Ascending aorta (tissue), 2 donors: ENCODE results near the gene USP54. TPM values are rescaled to one million over a fixed set of nuclear protein-coding genes. Genes with fewer than 3 reads are reported as not detected.

ENCODE experiments used
- DNase-seq, 2 donors: peaks; one replicate each; pipeline ENCODE4 v3.0.0-alpha.2; 2019; ENCODE audit warnings: low spot score in 2 of 2
- H3K27ac ChIP-seq, 2 donors: fragments of 200-600 bp; sonication (generic); one replicate each; pipeline ENCODE4 v1.5.1; 2016 to 2017; ENCODE audit warnings: mild to moderate bottlenecking in 1 of 2
- H3K27me3 ChIP-seq: fragments of 200-600 bp; sonication (generic); one replicate; pipeline ENCODE4 v1.5.1; 2017
- H3K36me3 ChIP-seq, 2 donors: fragments of 200-600 bp; sonication (generic); one replicate each; pipeline ENCODE4 v1.5.1; 2016
- H3K4me1 ChIP-seq, 2 donors: fragments of 200-600 bp; sonication (generic); one replicate each; pipeline ENCODE4 v1.5.1; 2016 to 2017; ENCODE audit warnings: mild to moderate bottlenecking in 1 of 2
- H3K4me3 ChIP-seq, 2 donors: fragments of 200-600 bp; sonication (generic); one replicate each; pipeline ENCODE4 v1.5.1; 2016 to 2017; ENCODE audit warnings: mild to moderate bottlenecking in 1 of 2
- H3K9me3 ChIP-seq, 2 donors: fragments of 200-600 bp; sonication (generic); one replicate each; pipeline ENCODE4 v1.5.1; 2016
- intact Hi-C: fragments of 100-400 bp; cut with DNase I; formaldehyde crosslinking; loops from one replicate; pipeline ENCODE4 v1.15.1; 2023
- total RNA-seq: library from RNA; depleted of rRNA; stranded (reverse); fragments of >200 nt; gene quantifications from one replicate; pipeline ENCODE4 v1.1.0, GENCODE V29; 2016
- TF ChIP-seq, protein P1 (sequence below), 3 experiments: fragments of 200-600 bp in 2 of 3; fragments of 450-650 bp in 1 of 3; sonication (generic) in 2 of 3; IDR thresholded peaks; one replicate each; pipeline ENCODE4 v1.5.1; 2016 to 2019; ENCODE audit warnings: antibody characterized with exemption in 3 of 3, mild to moderate bottlenecking in 1 of 3, moderate library complexity in 1 of 3

USP54 gene
- total RNA-seq, 1 donor from 2014 or later: 172 TPM

DNA sequence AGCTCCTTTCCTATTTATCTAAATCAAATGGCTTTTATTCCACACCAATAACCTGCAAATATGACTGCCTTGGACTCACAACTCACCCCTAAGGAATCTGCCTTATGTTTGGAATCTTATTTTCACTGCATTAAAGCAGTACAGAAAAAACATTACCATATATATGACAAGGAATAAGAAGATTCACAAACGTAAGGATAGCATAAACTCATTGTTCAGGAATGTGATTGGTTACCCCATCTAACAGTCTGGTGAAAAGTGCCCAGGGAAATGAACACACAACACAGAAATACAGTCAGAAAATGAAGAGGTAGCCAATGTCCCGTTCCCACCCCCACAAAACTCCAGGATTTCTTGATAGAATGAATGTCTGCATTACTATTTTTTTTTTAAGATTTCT, 97.4 kb downstream of the USP54 start:
- H3K4me3 ChIP-seq: peak overlapping the region; percentile 63 to 88
- H3K27ac ChIP-seq: no peak overlapping the region
- TF ChIP-seq, protein P1, sequence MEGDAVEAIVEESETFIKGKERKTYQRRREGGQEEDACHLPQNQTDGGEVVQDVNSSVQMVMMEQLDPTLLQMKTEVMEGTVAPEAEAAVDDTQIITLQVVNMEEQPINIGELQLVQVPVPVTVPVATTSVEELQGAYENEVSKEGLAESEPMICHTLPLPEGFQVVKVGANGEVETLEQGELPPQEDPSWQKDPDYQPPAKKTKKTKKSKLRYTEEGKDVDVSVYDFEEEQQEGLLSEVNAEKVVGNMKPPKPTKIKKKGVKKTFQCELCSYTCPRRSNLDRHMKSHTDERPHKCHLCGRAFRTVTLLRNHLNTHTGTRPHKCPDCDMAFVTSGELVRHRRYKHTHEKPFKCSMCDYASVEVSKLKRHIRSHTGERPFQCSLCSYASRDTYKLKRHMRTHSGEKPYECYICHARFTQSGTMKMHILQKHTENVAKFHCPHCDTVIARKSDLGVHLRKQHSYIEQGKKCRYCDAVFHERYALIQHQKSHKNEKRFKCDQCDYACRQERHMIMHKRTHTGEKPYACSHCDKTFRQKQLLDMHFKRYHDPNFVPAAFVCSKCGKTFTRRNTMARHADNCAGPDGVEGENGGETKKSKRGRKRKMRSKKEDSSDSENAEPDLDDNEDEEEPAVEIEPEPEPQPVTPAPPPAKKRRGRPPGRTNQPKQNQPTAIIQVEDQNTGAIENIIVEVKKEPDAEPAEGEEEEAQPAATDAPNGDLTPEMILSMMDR (IDR thresholded peaks at IDR 0.05): no peak
- DNase-seq: no peak
- H3K27me3 ChIP-seq: no peaks in the 10 kb centered on the region
- intact Hi-C loops: no loop called here
- H3K9me3 ChIP-seq: no peaks in the 10 kb centered on the region
- peaks cover 1 to 4% of the 10 kb centered on the region in 2 donors for H3K36me3 ChIP-seq
- peaks cover 6 to 24% of the 10 kb centered on the region in 2 donors for H3K4me1 ChIP-seq

DNA sequence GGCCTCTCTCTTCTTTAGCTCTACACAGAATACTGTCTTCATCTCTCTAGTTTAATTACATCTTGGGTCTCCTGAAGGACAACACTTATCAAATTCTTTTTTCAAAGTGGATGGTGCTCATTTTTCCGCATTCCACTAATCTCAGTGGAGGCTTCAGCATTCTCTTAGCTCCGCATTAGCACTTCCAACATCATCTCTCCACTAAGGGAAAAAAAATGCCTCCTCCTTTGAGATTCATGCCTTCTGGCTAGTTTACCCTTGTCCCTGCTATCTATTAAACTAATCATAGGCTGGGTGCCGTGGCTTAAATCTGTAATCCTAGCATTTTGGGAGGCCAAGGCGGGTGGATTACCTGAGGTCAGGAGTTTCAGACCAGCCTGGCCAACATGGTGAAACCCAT, 104.5 kb downstream of the USP54 start:
- DNase-seq: no peak
- intact Hi-C loops: no loop called here
- Histone ChIP-seq H3K36me3 (peaks cover 0 to 9% of the 10 kb centered on the region in 2 donors), H3K27me3 (no peaks in the 10 kb centered on the region), H3K4me3 (no peak overlapping the region), H3K27ac (no peak overlapping the region), H3K4me1 (peaks cover 0 to 10% of the 10 kb centered on the region in 2 donors), H3K9me3 (no peaks in the 10 kb centered on the region)
- TF ChIP-seq, protein P1 (IDR thresholded peaks at IDR 0.05): no peak

DNA sequence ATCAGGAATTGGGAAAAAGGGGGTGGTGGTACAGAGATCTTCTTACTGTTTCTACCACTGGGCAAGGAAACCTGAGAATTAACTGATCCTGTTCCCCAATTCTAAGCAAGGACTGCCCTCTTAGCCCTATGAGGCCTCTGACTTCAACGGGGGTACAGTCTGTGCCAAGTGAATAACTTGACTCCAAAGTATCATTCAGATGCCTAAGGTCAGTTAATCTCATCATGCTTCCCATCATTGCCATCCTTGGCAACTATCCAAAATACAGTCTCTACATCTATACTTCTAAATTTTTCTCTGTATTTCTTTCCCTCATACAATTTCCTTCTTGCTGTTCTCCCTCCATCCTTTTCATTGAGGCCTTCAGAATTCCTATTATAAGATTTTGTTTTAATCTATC, 105.8 kb downstream of the USP54 start:
- intact Hi-C loops: no loop called here
- no peak for DNase-seq
- peaks cover 0 to 7% of the 10 kb centered on the region in 2 donors for H3K4me1 ChIP-seq

DNA sequence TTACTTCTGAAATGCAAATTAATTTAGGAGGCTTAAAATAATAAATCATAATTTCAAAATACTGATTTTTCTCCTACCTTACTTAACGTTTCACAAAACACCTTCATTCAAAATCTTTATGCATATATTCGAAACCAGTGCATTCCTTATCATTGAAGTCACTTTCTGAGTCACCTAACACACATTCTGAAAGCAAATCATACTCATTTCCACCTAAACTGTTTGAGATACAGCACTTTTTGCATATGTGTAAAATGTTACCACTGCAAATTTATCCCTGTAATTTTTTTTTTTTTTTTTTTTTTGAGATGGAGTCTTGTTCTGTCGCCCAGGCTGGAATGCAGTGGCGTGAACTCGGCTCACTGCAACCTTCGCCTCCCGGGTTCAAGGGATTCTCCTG, 111.0 kb downstream of the USP54 start:
- no peak for DNase-seq
- Histone ChIP-seq H3K27me3 (no peaks in the 10 kb centered on the region), H3K4me3 (no peak overlapping the region), H3K27ac (no peak overlapping the region), H3K36me3 (peaks cover 19 to 45% of the 10 kb centered on the region in 2 donors), H3K4me1 (peaks cover 0 to 3% of the 10 kb centered on the region in 2 donors), H3K9me3 (no peaks in the 10 kb centered on the region)
- TF ChIP-seq, protein P1 (IDR thresholded peaks at IDR 0.05): no peak
- intact Hi-C loops: no loop called here

More for the DNA sequence above, 105.8 kb downstream of the USP54 start:
- no peaks in the 10 kb centered on the region for H3K9me3 ChIP-seq
- no peaks in the 10 kb centered on the region for H3K27me3 ChIP-seq
- H3K4me3 ChIP-seq: no peak overlapping the region
- no peak overlapping the region for H3K27ac ChIP-seq
- peaks cover 0 to 9% of the 10 kb centered on the region in 2 donors for H3K36me3 ChIP-seq
- TF ChIP-seq, protein P1 (IDR thresholded peaks at IDR 0.05): no peak

DNA sequence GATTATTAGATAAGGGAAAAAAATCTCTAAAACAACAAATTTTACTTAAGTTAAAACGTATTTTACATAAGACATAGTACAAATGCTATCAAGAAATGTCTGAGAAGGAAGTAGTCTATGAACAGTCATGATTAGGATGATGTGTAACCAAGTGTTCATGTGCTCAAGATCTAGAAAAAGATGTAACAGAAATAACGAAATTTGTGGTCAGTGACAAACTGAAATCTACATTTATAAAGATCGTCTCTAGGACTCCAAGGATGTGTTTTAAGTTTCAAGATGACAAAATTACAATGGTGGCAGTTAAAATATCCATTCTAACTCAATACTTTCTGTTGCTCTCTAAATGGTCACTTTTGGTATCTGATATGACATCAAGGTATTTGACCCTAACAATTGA, 112.5 kb downstream of the USP54 start:
- no peaks in the 10 kb centered on the region for H3K9me3 ChIP-seq
- no peak overlapping the region for H3K27ac ChIP-seq
- intact Hi-C loops: no loop called here
- TF ChIP-seq, protein P1 (IDR thresholded peaks at IDR 0.05): no peak
- DNase-seq: no peak
- H3K4me3 ChIP-seq: no peak overlapping the region
- peaks cover 30 to 59% of the 10 kb centered on the region in 2 donors for H3K36me3 ChIP-seq
- H3K4me1 ChIP-seq: peaks cover 0 to 3% of the 10 kb centered on the region in 2 donors
- H3K27me3 ChIP-seq: no peaks in the 10 kb centered on the region

DNA sequence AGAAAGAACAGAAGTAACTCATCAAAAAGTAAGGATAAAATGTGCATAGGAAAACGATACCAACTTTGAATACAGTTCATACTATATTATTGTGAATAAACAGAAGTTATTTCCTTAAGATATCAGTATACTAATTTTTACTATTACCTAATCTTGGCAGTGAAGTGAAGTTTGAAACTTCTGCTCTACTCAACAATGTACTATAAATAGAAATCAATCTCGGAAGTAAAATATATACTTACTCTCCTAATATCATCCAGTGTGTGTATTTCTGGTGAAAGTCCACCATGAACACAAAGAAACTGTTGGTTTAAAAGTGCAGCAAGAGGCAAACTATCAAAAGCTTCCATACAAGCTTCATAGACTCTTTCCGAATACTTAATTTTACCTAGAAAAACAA, 119.9 kb downstream of the USP54 start:
- TF ChIP-seq, protein P1 (IDR thresholded peaks at IDR 0.05): no peak
- intact Hi-C loops: no loop called here
- Histone ChIP-seq H3K4me1 (peaks cover 0 to 3% of the 10 kb centered on the region in 2 donors), H3K36me3 (peaks cover 41 to 73% of the 10 kb centered on the region in 2 donors), H3K27ac (peak overlapping the region in 1 of 2 donors; percentile 16), H3K27me3 (no peaks in the 10 kb centered on the region), H3K4me3 (no peak overlapping the region), H3K9me3 (no peaks in the 10 kb centered on the region)
- no peak for DNase-seq
